ENCODE results near the gene RABGAP1L.
"Not testable (repeated sequence)": the region's sequence is repeated elsewhere in the genome, so short reads cannot be mapped to it uniquely, and the experiment has no call there.

RABGAP1L gene

GRCh38 chr1:174617905-174618304 lies 458.6 kb downstream of the RABGAP1L start:
- WGBS, 2 experiments (ENCODE audit: insufficient coverage in 2 of 2), result 94 to 97% methylated on average over 10 to 12 of the region's 12 CpGs
- not testable (repeated sequence) for H3K27ac ChIP-seq (ENCODE audit: low read depth, low read length, severe bottlenecking); H3K36me3 ChIP-seq (ENCODE audit: control insufficient read depth, insufficient read depth, low read length); H3K4me1 ChIP-seq (ENCODE audit: control insufficient read depth, insufficient read depth, low read length, poor library complexity, severe bottlenecking); H3K4me3 ChIP-seq (ENCODE audit: extremely low read depth, insufficient read depth, low read length, poor library complexity, severe bottlenecking); H3K9me3 ChIP-seq (ENCODE audit: control insufficient read depth, low read length)

GRCh38 chr1:174623324-174624035 lies 464.2 kb downstream of the RABGAP1L start:
- Histone ChIP-seq H3K36me3 (ENCODE audit: control insufficient read depth, insufficient read depth, low read length) (no peaks in the 10 kb centered on the region), H3K4me3 (ENCODE audit: extremely low read depth, insufficient read depth, low read length, poor library complexity, severe bottlenecking) (no peak overlapping the region), H3K4me1 (ENCODE audit: control insufficient read depth, insufficient read depth, low read length, poor library complexity, severe bottlenecking) (no peaks in the 10 kb centered on the region), H3K9me3 (ENCODE audit: control insufficient read depth, low read length) (no peaks in the 10 kb centered on the region), H3K27ac (ENCODE audit: low read depth, low read length, severe bottlenecking) (no peak overlapping the region)
- WGBS, 2 experiments (ENCODE audit: insufficient coverage in 2 of 2), result 88 to 100% methylated on average over 1 to 2 of the region's 2 CpGs

GRCh38 chr1:174626031-174627025 lies 467.0 kb downstream of the RABGAP1L start:
- WGBS, 2 experiments (ENCODE audit: insufficient coverage in 2 of 2), result 43 to 79% methylated on average over 1 to 2 of the region's 6 CpGs

GRCh38 chr1:174637487-174637886 lies 478.2 kb downstream of the RABGAP1L start:
- H3K27ac ChIP-seq (ENCODE audit: low read depth, low read length, severe bottlenecking), result no peak overlapping the region
- H3K4me3 ChIP-seq (ENCODE audit: extremely low read depth, insufficient read depth, low read length, poor library complexity, severe bottlenecking), result no peak overlapping the region
- WGBS, 2 experiments (ENCODE audit: insufficient coverage in 2 of 2), result 95 to 97% methylated on average over 4 of the region's 4 CpGs
- H3K9me3 ChIP-seq (ENCODE audit: control insufficient read depth, low read length), result no peaks in the 10 kb centered on the region
- H3K4me1 ChIP-seq (ENCODE audit: control insufficient read depth, insufficient read depth, low read length, poor library complexity, severe bottlenecking), result no peaks in the 10 kb centered on the region
- H3K36me3 ChIP-seq (ENCODE audit: control insufficient read depth, insufficient read depth, low read length), result no peaks in the 10 kb centered on the region

More at GRCh38 chr1:174626031-174627025, 467.0 kb downstream of the RABGAP1L start:
- Histone ChIP-seq H3K36me3 (ENCODE audit: control insufficient read depth, insufficient read depth, low read length) (no peaks in the 10 kb centered on the region), H3K9me3 (ENCODE audit: control insufficient read depth, low read length) (no peaks in the 10 kb centered on the region), H3K4me1 (ENCODE audit: control insufficient read depth, insufficient read depth, low read length, poor library complexity, severe bottlenecking) (no peaks in the 10 kb centered on the region), H3K27ac (ENCODE audit: low read depth, low read length, severe bottlenecking) (no peak overlapping the region), H3K4me3 (ENCODE audit: extremely low read depth, insufficient read depth, low read length, poor library complexity, severe bottlenecking) (no peak overlapping the region)

GRCh38 chr1:174639461-174639860 lies 480.1 kb downstream of the RABGAP1L start:
- H3K27ac ChIP-seq (ENCODE audit: low read depth, low read length, severe bottlenecking), result no peak overlapping the region

GRCh38 chr1:174640783-174641182 lies 481.5 kb downstream of the RABGAP1L start:
- no CpG with 5 or more reads among the region's 1 CpG for WGBS, 2 experiments (ENCODE audit: insufficient coverage in 2 of 2)

More at GRCh38 chr1:174639461-174639860, 480.1 kb downstream of the RABGAP1L start:
- no peaks in the 10 kb centered on the region for H3K36me3 ChIP-seq (ENCODE audit: control insufficient read depth, insufficient read depth, low read length)
- WGBS, 2 experiments (ENCODE audit: insufficient coverage in 2 of 2), result no CpG with 5 or more reads among the region's 1 CpG
- H3K4me3 ChIP-seq (ENCODE audit: extremely low read depth, insufficient read depth, low read length, poor library complexity, severe bottlenecking), result no peak overlapping the region
- no peaks in the 10 kb centered on the region for H3K4me1 ChIP-seq (ENCODE audit: control insufficient read depth, insufficient read depth, low read length, poor library complexity, severe bottlenecking)
- no peaks in the 10 kb centered on the region for H3K9me3 ChIP-seq (ENCODE audit: control insufficient read depth, low read length)

GRCh38 chr1:174642393-174642792 lies 483.1 kb downstream of the RABGAP1L start:
- Histone ChIP-seq H3K4me1 (ENCODE audit: control insufficient read depth, insufficient read depth, low read length, poor library complexity, severe bottlenecking) (no peaks in the 10 kb centered on the region), H3K36me3 (ENCODE audit: control insufficient read depth, insufficient read depth, low read length) (no peaks in the 10 kb centered on the region), H3K4me3 (ENCODE audit: extremely low read depth, insufficient read depth, low read length, poor library complexity, severe bottlenecking) (no peak overlapping the region), H3K9me3 (ENCODE audit: control insufficient read depth, low read length) (no peaks in the 10 kb centered on the region), H3K27ac (ENCODE audit: low read depth, low read length, severe bottlenecking) (no peak overlapping the region)

More at GRCh38 chr1:174640783-174641182, 481.5 kb downstream of the RABGAP1L start:
- H3K27ac ChIP-seq (ENCODE audit: low read depth, low read length, severe bottlenecking), result no peak overlapping the region
- H3K4me1 ChIP-seq (ENCODE audit: control insufficient read depth, insufficient read depth, low read length, poor library complexity, severe bottlenecking), result no peaks in the 10 kb centered on the region
- no peaks in the 10 kb centered on the region for H3K9me3 ChIP-seq (ENCODE audit: control insufficient read depth, low read length)
- H3K4me3 ChIP-seq (ENCODE audit: extremely low read depth, insufficient read depth, low read length, poor library complexity, severe bottlenecking), result no peak overlapping the region
- no peaks in the 10 kb centered on the region for H3K36me3 ChIP-seq (ENCODE audit: control insufficient read depth, insufficient read depth, low read length)

- Histone ChIP-seq H3K4me1 (ENCODE audit: control insufficient read depth, insufficient read depth, low read length, poor library complexity, severe bottlenecking) (no peaks in the 10 kb centered on the region), H3K4me3 (ENCODE audit: extremely low read depth, insufficient read depth, low read length, poor library complexity, severe bottlenecking) (no peak overlapping the region), H3K9me3 (ENCODE audit: control insufficient read depth, low read length) (no peaks in the 10 kb centered on the region), H3K27ac (ENCODE audit: low read depth, low read length, severe bottlenecking) (no peak overlapping the region), H3K36me3 (ENCODE audit: control insufficient read depth, insufficient read depth, low read length) (no peaks in the 10 kb centered on the region)
- no CpG with 5 or more reads among the region's 1 CpG for WGBS, 2 experiments (ENCODE audit: insufficient coverage in 2 of 2)
Observed at GRCh38 chr1:174643206-174643605, 483.9 kb downstream of the RABGAP1L start.

- not testable (repeated sequence) for H3K9me3 ChIP-seq (ENCODE audit: control insufficient read depth, low read length); H3K4me3 ChIP-seq (ENCODE audit: extremely low read depth, insufficient read depth, low read length, poor library complexity, severe bottlenecking); H3K36me3 ChIP-seq (ENCODE audit: control insufficient read depth, insufficient read depth, low read length); H3K4me1 ChIP-seq (ENCODE audit: control insufficient read depth, insufficient read depth, low read length, poor library complexity, severe bottlenecking); H3K27ac ChIP-seq (ENCODE audit: low read depth, low read length, severe bottlenecking)
- WGBS, 2 experiments (ENCODE audit: insufficient coverage in 2 of 2), result no CpG with 5 or more reads among the region's 2 CpGs
Observed at GRCh38 chr1:174649572-174649971, 490.3 kb downstream of the RABGAP1L start.

GRCh38 chr1:174652569-174653280 lies 493.4 kb downstream of the RABGAP1L start:
- Histone ChIP-seq H3K27ac (ENCODE audit: low read depth, low read length, severe bottlenecking) (peak overlapping the region; percentile 86), H3K4me3 (ENCODE audit: extremely low read depth, insufficient read depth, low read length, poor library complexity, severe bottlenecking) (no peak overlapping the region), H3K9me3 (ENCODE audit: control insufficient read depth, low read length) (no peaks in the 10 kb centered on the region), H3K36me3 (ENCODE audit: control insufficient read depth, insufficient read depth, low read length) (no peaks in the 10 kb centered on the region), H3K4me1 (ENCODE audit: control insufficient read depth, insufficient read depth, low read length, poor library complexity, severe bottlenecking) (peaks cover 8% of the 10 kb centered on the region)
- 73 to 75% methylated on average over 4 to 5 of the region's 8 CpGs for WGBS, 2 experiments (ENCODE audit: insufficient coverage in 2 of 2)
